Mesenchymal stem cell (in vitro differentiated cells and primary cell): ENCODE measurements around the gene CEP126.

Source experiments
- DNase-seq: peaks from one replicate; pipeline ENCODE4 v3.0.0-alpha.2; 2013
- H2AFZ ChIP-seq: one replicate; pipeline ENCODE4 v1.6.1; 2013; ENCODE audit warnings: low read depth, mild to moderate bottlenecking, control low read depth, inconsistent platforms, low read length, moderate library complexity
- H2AK5ac ChIP-seq: 2 replicates; pipeline ENCODE4 v1.6.1; 2013; ENCODE audit warnings: low read length, moderate library complexity, mild to moderate bottlenecking, inconsistent platforms; ENCODE audit not compliant: severe bottlenecking
- H2BK120ac ChIP-seq: one replicate; pipeline ENCODE4 v1.6.1; 2013; ENCODE audit warnings: low read depth, mild to moderate bottlenecking, inconsistent platforms, low read length, moderate library complexity
- H2BK12ac ChIP-seq, 2 experiments: one replicate each; pipeline ENCODE4 v1.6.1; 2013; ENCODE audit warnings: inconsistent platforms in 2 of 2, low read length in 2 of 2, mild to moderate bottlenecking in 2 of 2, moderate library complexity in 2 of 2, control low read depth in 1 of 2
- H2BK15ac ChIP-seq: one replicate; pipeline ENCODE4 v1.6.1; 2013; ENCODE audit warnings: mild to moderate bottlenecking, low read depth, inconsistent platforms; ENCODE audit not compliant: poor library complexity, severe bottlenecking
- H2BK5ac ChIP-seq: 2 replicates; pipeline ENCODE4 v1.6.1; 2013; ENCODE audit warnings: low read depth, mild to moderate bottlenecking, low read length, control low read depth, inconsistent platforms; ENCODE audit not compliant: poor library complexity, severe bottlenecking
- H3K14ac ChIP-seq, 2 experiments: one replicate each; pipeline ENCODE4 v1.6.1; 2013; ENCODE audit warnings: inconsistent platforms in 2 of 2, low read length in 2 of 2, control low read depth in 1 of 2, mild to moderate bottlenecking in 1 of 2, moderate library complexity in 1 of 2
- H3K18ac ChIP-seq, 2 experiments: one replicate each; pipeline ENCODE4 v1.6.1; 2013; ENCODE audit warnings: inconsistent platforms in 2 of 2, low read length in 2 of 2, control low read depth in 1 of 2, low read depth in 1 of 2, mild to moderate bottlenecking in 1 of 2
- H3K23ac ChIP-seq, 2 experiments: one replicate each; pipeline ENCODE4 v1.6.1; 2013; ENCODE audit warnings: inconsistent platforms in 2 of 2, low read length in 2 of 2, mild to moderate bottlenecking in 2 of 2, moderate library complexity in 2 of 2, control low read depth in 1 of 2
- H3K27ac ChIP-seq: 2 replicates; pipeline ENCODE4 v1.5.1; 2013; ENCODE audit warnings: mild to moderate bottlenecking, moderate library complexity, low read length, control low read depth, inconsistent platforms; ENCODE audit not compliant: poor library complexity, severe bottlenecking
- H3K27me3 ChIP-seq, 2 experiments: 2 replicates each; pipeline versions ENCODE4 v1.6.1 to v1.7.0; 2013; ENCODE audit warnings: low read length in 2 of 2, mild to moderate bottlenecking in 2 of 2, moderate library complexity in 2 of 2, control low read depth in 1 of 2, inconsistent platforms in 1 of 2; ENCODE audit not compliant: control insufficient read depth in 1 of 2, insufficient read depth in 1 of 2
- H3K36me3 ChIP-seq, 2 experiments: 2 replicates each; pipeline versions ENCODE4 v1.6.1 to v1.7.0; 2013; ENCODE audit warnings: low read length in 2 of 2, control low read depth in 1 of 2, inconsistent platforms in 1 of 2, low read depth in 1 of 2, mild to moderate bottlenecking in 1 of 2; ENCODE audit not compliant: insufficient read depth in 2 of 2, control insufficient read depth in 1 of 2
- H3K4ac ChIP-seq, 2 experiments: one replicate each; pipeline ENCODE4 v1.6.1; 2013; ENCODE audit warnings: inconsistent platforms in 2 of 2, low read length in 2 of 2, mild to moderate bottlenecking in 2 of 2, moderate library complexity in 2 of 2, control low read depth in 1 of 2, low read depth in 1 of 2
- H3K4me1 ChIP-seq: 2 replicates; pipeline ENCODE4 v1.6.1; 2013; ENCODE audit warnings: low read depth, low read length, control low read depth; ENCODE audit not compliant: control insufficient read depth, insufficient read depth
- H3K4me2 ChIP-seq: 2 replicates; pipeline ENCODE4 v1.6.1; 2013; ENCODE audit warnings: low read length, mild to moderate bottlenecking, inconsistent platforms; ENCODE audit not compliant: poor library complexity, severe bottlenecking
- H3K4me3 ChIP-seq, 2 experiments: 2 replicates each; pipeline versions ENCODE4 v1.5.1 to v1.7.0; 2013; ENCODE audit warnings: low read length in 2 of 2, mild to moderate bottlenecking in 2 of 2, control low read depth in 1 of 2, low read depth in 1 of 2; ENCODE audit not compliant: insufficient read depth in 1 of 2
- H3K79me1 ChIP-seq: replicated peaks from 2 replicates; pipeline ENCODE4 v1.6.1; 2013; ENCODE audit warnings: mild to moderate bottlenecking, control low read depth, low read length, inconsistent platforms; ENCODE audit not compliant: poor library complexity, severe bottlenecking
- H3K9ac ChIP-seq: 2 replicates; pipeline ENCODE4 v1.7.0; 2013; ENCODE audit warnings: mild to moderate bottlenecking, low read length, moderate library complexity
- H3K9me3 ChIP-seq: 2 replicates; pipeline ENCODE4 v1.7.0; 2013; ENCODE audit warnings: mild to moderate bottlenecking, low read length; ENCODE audit not compliant: control insufficient read depth
- H4K8ac ChIP-seq: one replicate; pipeline ENCODE4 v1.6.1; 2013; ENCODE audit warnings: inconsistent platforms, mild to moderate bottlenecking, low read length, moderate library complexity
- H4K91ac ChIP-seq: one replicate; pipeline ENCODE4 v1.6.1; 2013; ENCODE audit warnings: mild to moderate bottlenecking, low read length, inconsistent platforms
- whole genome bisulfite sequencing: methylation state at CpG from one replicate; pipeline ENCODE4 v1.1.7; 2013; ENCODE audit warnings: mixed read lengths; 5-methylcytosine and 5-hydroxymethylcytosine counted together

CEP126 gene

GRCh38 chr11:102014756-102015155 is 99.9 kb downstream of the CEP126 start:
- Histone ChIP-seq H3K36me3 (no peaks in the 10 kb centered on the region), H3K79me1 (no peaks in the 10 kb centered on the region), H3K9ac (no peak overlapping the region), H4K8ac (no peak overlapping the region), H3K4me2 (no peak overlapping the region), H2AFZ (no peak overlapping the region), H2AK5ac (no peak overlapping the region), H2BK120ac (no peak overlapping the region), H3K27ac (no peak overlapping the region), H3K4ac (no peak overlapping the region), H3K9me3 (no peaks in the 10 kb centered on the region), H3K4me3 (no peak overlapping the region), H2BK12ac (no peak overlapping the region), H2BK15ac (no peak overlapping the region), H3K18ac (no peak overlapping the region), H3K27me3 (no peaks in the 10 kb centered on the region), H3K23ac (no peak overlapping the region), H4K91ac (no peak overlapping the region), H3K14ac (no peak overlapping the region), H2BK5ac (no peak overlapping the region), H3K4me1 (peaks cover 8% of the 10 kb centered on the region)
- WGBS, result 96% methylated on average over 5 of the region's 5 CpGs
- DNase-seq, result no peak

GRCh38 chr11:102017026-102017425 is 102.2 kb downstream of the CEP126 start:
- Histone ChIP-seq H3K27me3 (no peaks in the 10 kb centered on the region), H3K4me3 (no peak overlapping the region)

GRCh38 chr11:102026217-102026616 is 111.4 kb downstream of the CEP126 start:
- H4K91ac ChIP-seq, result no peak overlapping the region
- no peak overlapping the region for H3K4me3 ChIP-seq
- no peak overlapping the region for H3K9ac ChIP-seq
- no peaks in the 10 kb centered on the region for H3K79me1 ChIP-seq
- H2BK5ac ChIP-seq, result no peak overlapping the region
- no peak overlapping the region for H3K4ac ChIP-seq
- no peak overlapping the region for H2BK120ac ChIP-seq
- no peak overlapping the region for H3K18ac ChIP-seq
- no peak overlapping the region for H3K4me2 ChIP-seq
- H3K36me3 ChIP-seq, result no peaks in the 10 kb centered on the region
- no peak overlapping the region for H2BK12ac ChIP-seq
- H2BK15ac ChIP-seq, result no peak overlapping the region
- no peaks in the 10 kb centered on the region for H3K9me3 ChIP-seq
- no peak overlapping the region for H3K14ac ChIP-seq
- WGBS, result 41% methylated on average over 4 of the region's 4 CpGs
- H4K8ac ChIP-seq, result no peak overlapping the region
- no peak overlapping the region for H3K23ac ChIP-seq
- no peaks in the 10 kb centered on the region for H3K4me1 ChIP-seq
- DNase-seq, result peak; percentile 33
- no peak overlapping the region for H2AFZ ChIP-seq
- no peaks in the 10 kb centered on the region for H3K27me3 ChIP-seq
- H3K27ac ChIP-seq, result no peak overlapping the region
- H2AK5ac ChIP-seq, result no peak overlapping the region

More at GRCh38 chr11:102017026-102017425, 102.2 kb downstream of the CEP126 start:
- H2BK120ac ChIP-seq, result no peak overlapping the region
- H3K4me1 ChIP-seq, result no peaks in the 10 kb centered on the region
- no peak overlapping the region for H3K4me2 ChIP-seq
- no peak overlapping the region for H2BK12ac ChIP-seq
- no peak for DNase-seq
- no peak overlapping the region for H2AK5ac ChIP-seq
- H3K14ac ChIP-seq, result no peak overlapping the region
- no peak overlapping the region for H4K91ac ChIP-seq
- H3K4ac ChIP-seq, result no peak overlapping the region
- no peak overlapping the region for H2AFZ ChIP-seq
- H3K79me1 ChIP-seq, result no peaks in the 10 kb centered on the region
- H3K23ac ChIP-seq, result no peak overlapping the region
- H2BK5ac ChIP-seq, result no peak overlapping the region
- H2BK15ac ChIP-seq, result no peak overlapping the region
- peak overlapping the region; percentile 71 for H3K9ac ChIP-seq
- H4K8ac ChIP-seq, result no peak overlapping the region
- no peak overlapping the region for H3K27ac ChIP-seq
- WGBS, result 97% methylated on average over 3 of the region's 3 CpGs
- no peaks in the 10 kb centered on the region for H3K36me3 ChIP-seq
- no peak overlapping the region for H3K18ac ChIP-seq
- no peaks in the 10 kb centered on the region for H3K9me3 ChIP-seq

DNA sequence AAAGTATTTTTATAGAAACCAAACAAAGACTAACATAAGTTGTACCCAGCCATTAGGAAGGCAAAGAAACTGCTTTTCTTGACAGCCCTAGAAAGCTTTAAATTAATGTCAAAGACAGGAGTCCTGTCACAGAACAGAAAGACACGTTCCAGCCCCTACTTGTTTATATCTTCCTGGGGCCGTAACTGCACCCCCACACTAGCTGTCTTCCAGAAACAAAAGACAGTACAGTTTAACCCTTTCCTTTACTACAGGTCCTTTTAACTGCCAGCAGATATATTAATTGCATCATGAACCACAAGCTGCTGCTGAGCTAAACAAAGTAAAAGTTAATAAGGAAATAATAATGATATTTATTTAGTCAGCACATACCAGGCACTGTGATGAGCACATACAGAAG is 112.1 kb downstream of the CEP126 start:
- H2AK5ac ChIP-seq, result no peak overlapping the region

More for the DNA sequence above, 112.1 kb downstream of the CEP126 start:
- Histone ChIP-seq H2AFZ (no peak overlapping the region), H3K9me3 (no peaks in the 10 kb centered on the region), H2BK15ac (no peak overlapping the region), H4K91ac (no peak overlapping the region), H3K4me1 (no peaks in the 10 kb centered on the region), H2BK5ac (no peak overlapping the region), H3K4ac (no peak overlapping the region), H3K79me1 (no peaks in the 10 kb centered on the region), H3K27ac (no peak overlapping the region), H3K4me3 (no peak overlapping the region), H2BK12ac (no peak overlapping the region), H2BK120ac (no peak overlapping the region), H4K8ac (no peak overlapping the region), H3K27me3 (no peaks in the 10 kb centered on the region), H3K18ac (no peak overlapping the region), H3K4me2 (no peak overlapping the region), H3K36me3 (no peaks in the 10 kb centered on the region), H3K14ac (no peak overlapping the region), H3K9ac (no peak overlapping the region), H3K23ac (no peak overlapping the region)
- peak; percentile 49 for DNase-seq
- WGBS, result 3% methylated on average over 2 of the region's 2 CpGs
